Bronchial epithelial cell (primary cell): ENCODE results near the gene LDLRAD4. TPM values are rescaled to one million over a fixed set of nuclear protein-coding genes. Genes with fewer than 3 reads are reported as not detected.

ENCODE experiments used
- DNase-seq: peaks from one replicate; pipeline ENCODE4 v3.0.0-alpha.2; 2010; ENCODE audit warnings: low read depth
- FAIRE-seq: peaks from 2 replicates; lab custom pipeline; 2011; peaks lifted over from hg19 to GRCh38; lab: Jason Lieb, UNC
- H3K27me3 ChIP-seq: 2 replicates; pipeline ENCODE4 v1.5.1; 2011; ENCODE audit warnings: low read length; ENCODE audit not compliant: control insufficient read depth, insufficient read depth
- H3K36me3 ChIP-seq: 2 replicates; pipeline ENCODE4 v1.5.1; 2011; ENCODE audit warnings: low read length; ENCODE audit not compliant: control insufficient read depth, insufficient read depth
- H3K4me3 ChIP-seq: 2 replicates; pipeline ENCODE4 v1.5.1; 2011; ENCODE audit warnings: mild to moderate bottlenecking, low read depth, low read length, control low read depth
- total RNA-seq: library from RNA; depleted of rRNA; stranded (reverse); fragments of >200 nt; gene quantifications from 2 replicates; pipeline ENCODE4 v1.2.1, GENCODE V29; 2014
- TF ChIP-seq, protein P1 (sequence below): IDR thresholded peaks from 2 replicates; pipeline ENCODE4 v1.5.1; 2011; ENCODE audit warnings: mild to moderate bottlenecking, moderate library complexity, low read length, control low read depth, inconsistent platforms; ENCODE audit not compliant: insufficient read depth, severe bottlenecking

LDLRAD4 gene
- total RNA-seq, 1 donor from 2014 or later = not detected

DNA sequence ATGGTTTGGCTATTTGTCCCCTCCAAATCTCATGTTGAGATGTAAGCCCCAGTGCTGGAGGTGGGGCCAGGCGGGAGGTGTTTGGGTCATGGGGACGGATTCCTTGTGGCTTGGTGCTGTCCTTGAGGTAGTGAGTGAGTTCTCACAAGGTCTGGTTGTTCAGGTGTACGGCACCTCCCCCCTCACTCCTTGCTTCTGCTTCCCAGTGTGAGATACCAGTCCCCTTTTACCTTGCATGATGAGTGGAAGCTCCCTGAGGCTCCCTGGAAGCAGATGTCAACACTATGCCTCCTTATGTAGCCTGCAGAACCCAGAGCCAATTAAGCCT is 232.6 kb downstream of the LDLRAD4 start:
- H3K27me3 ChIP-seq = no peaks in the 10 kb centered on the region
- H3K36me3 ChIP-seq = no peaks in the 10 kb centered on the region
- FAIRE-seq = no peak
- no peak overlapping the region for H3K4me3 ChIP-seq
- no peak for DNase-seq
- TF ChIP-seq, protein P1, sequence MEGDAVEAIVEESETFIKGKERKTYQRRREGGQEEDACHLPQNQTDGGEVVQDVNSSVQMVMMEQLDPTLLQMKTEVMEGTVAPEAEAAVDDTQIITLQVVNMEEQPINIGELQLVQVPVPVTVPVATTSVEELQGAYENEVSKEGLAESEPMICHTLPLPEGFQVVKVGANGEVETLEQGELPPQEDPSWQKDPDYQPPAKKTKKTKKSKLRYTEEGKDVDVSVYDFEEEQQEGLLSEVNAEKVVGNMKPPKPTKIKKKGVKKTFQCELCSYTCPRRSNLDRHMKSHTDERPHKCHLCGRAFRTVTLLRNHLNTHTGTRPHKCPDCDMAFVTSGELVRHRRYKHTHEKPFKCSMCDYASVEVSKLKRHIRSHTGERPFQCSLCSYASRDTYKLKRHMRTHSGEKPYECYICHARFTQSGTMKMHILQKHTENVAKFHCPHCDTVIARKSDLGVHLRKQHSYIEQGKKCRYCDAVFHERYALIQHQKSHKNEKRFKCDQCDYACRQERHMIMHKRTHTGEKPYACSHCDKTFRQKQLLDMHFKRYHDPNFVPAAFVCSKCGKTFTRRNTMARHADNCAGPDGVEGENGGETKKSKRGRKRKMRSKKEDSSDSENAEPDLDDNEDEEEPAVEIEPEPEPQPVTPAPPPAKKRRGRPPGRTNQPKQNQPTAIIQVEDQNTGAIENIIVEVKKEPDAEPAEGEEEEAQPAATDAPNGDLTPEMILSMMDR = no peak

DNA sequence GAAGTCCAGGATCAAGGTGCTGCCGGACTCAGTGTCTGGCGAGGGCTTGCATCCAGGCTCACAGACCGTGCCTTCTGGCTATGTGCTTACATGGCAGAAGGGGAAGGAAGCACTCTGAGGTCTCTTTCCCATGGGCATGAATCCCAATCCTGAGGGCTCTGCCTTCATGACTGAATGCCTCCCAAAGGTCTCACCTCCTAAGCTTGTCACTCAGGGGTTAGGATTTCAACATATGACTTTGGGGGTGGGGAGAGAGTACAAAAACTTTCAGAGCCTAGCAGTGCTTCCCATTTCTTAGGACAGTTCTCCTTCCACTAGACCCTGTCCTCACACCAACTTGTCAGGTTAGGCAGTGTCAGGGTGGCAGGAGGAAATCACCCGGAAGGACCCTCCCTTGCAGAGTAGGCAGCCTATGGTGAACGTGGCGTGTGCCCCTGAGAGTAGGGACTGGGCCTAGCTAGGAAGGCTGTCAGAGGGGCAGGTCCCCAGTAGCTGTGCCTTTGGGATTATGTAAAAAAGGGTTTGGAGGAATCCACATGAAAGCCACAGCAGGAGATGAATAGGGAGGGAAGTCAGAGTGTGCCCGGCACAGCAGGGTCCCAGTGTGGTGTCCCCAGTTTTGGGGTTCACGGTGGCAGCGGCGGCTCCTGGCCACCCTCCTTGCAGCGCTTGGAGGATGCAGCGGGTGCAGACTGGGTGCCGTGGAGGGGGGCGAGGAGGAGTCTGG is 233.3 kb downstream of the LDLRAD4 start:
- Histone ChIP-seq H3K27me3 (no peaks in the 10 kb centered on the region), H3K4me3 (no peak overlapping the region), H3K36me3 (no peaks in the 10 kb centered on the region)
- no peak for FAIRE-seq
- no peak for DNase-seq
- TF ChIP-seq, protein P1 = no peak

DNA sequence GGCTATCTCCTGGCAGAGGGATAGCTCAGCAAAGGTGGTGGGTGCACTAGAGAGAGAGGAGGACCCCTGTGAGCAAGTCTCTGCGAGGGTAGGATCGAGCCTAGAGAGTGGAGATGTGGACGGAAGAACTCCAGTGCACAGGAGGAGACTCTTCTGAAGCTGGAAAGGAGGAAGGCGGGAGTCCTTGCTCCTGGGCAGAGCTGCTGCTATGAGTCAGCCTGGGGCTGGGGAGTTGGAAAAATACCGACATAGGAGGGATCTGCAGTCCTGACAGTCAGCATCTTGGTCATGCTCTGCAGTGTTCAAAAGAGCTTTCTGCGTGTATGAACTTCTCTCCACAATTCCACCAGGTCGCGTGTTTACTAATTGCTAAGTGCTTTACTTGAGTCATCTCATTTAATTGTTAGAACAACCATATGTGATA is 233.8 kb downstream of the LDLRAD4 start:
- no peak for FAIRE-seq
- H3K4me3 ChIP-seq = no peak overlapping the region
- TF ChIP-seq, protein P1 = no peak
- no peaks in the 10 kb centered on the region for H3K27me3 ChIP-seq
- peak; percentile 17 for DNase-seq
- H3K36me3 ChIP-seq = no peaks in the 10 kb centered on the region

DNA sequence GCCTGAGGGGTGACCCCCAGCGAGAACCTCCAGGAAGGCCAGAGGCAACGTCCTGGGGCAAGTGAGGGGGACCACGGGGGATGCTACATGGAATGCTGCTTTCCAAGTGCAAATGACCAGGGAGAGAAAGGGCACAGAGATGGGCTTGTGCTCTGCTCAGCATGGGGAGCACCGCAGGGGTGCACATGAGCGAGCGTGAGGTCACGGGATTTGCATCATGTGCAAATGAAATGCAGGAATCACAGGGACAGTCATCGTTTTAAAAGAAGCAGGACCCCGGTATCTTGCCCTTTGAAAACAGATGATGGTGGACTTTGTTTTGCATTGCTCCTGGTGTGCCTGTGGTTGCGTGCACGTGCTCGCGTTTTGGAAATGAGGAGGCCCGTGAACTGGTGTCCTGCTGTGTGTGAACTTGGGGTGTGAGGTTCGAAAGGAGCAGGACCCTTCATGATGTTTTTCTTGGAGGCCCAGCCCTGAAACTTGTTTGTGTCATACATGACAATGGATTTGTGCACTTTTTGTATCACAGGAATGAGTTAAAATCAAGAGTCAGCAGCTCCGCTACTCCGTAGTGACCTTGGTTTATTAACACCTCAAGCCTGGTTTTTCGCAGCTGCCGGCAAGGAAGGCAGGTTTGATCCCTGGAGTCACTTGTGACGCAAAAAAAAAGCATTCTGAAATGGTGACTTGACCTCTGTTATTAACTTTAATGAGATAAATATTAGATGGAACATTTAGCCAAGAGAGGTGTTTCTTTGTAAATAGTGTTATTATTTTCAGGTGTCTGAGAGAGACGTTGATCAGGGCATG is 234.5 kb downstream of the LDLRAD4 start:
- Histone ChIP-seq H3K36me3 (no peaks in the 10 kb centered on the region), H3K27me3 (no peaks in the 10 kb centered on the region), H3K4me3 (no peak overlapping the region)
- DNase-seq = no peak
- FAIRE-seq = no peak
- TF ChIP-seq, protein P1 = no peak

DNA sequence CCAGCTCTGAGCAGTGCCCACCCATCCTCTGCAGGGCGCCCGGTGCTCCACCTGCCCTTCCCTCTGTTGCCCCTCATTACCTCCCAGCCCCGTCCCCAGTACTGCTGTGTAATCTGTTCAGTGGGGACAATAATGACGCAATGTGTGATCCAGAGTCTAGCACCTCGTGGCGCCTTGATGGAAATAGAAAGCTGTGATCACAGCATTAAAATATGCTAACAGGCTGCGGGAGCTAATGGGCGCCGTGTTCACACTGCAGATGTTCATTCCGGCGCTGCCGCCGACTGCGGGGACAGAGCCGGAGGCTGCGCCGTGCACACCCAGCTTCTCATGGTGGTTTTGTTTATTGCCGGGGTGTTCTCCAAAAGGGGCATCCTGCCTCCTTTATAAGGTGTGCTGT is 235.2 kb downstream of the LDLRAD4 start:
- Histone ChIP-seq H3K36me3 (no peaks in the 10 kb centered on the region), H3K4me3 (no peak overlapping the region), H3K27me3 (no peaks in the 10 kb centered on the region)
- DNase-seq (no peak), FAIRE-seq (no peak)
- TF ChIP-seq, protein P1 = no peak
